GM19035 (cell line): ENCODE data around the gene FOXJ3.

ENCODE experiments used
- ATAC-seq: cut with Tn5 transposase; IDR thresholded peaks from one replicate; pipeline ENCODE4 v1.9.1; 2021; ENCODE audit not compliant: unreplicated experiment

Gene FOXJ3

DNA sequence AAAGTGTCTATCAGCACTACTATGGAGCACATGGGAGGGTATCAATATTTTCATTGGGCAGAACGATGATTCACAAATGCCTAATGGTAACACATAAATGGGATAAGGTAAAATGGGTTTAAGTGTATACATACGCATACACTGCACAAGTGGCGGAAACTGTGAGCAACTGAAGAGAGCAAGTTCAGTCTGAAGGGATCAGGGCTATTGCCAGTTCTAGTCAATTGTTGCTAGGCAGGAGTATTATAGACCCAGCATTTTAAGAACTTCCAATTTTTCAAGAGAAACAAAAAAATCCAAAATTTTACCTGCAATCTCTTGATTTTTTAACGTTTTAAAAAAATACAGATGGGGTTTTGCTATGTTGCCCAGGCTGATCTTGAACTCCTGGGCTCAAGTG is 23.1 kb downstream of the FOXJ3 start:
- no peak for ATAC-seq

- ATAC-seq = no peak
Measured at GRCh38 chr1:42311138-42311537, 23.9 kb downstream of the FOXJ3 start.

DNA sequence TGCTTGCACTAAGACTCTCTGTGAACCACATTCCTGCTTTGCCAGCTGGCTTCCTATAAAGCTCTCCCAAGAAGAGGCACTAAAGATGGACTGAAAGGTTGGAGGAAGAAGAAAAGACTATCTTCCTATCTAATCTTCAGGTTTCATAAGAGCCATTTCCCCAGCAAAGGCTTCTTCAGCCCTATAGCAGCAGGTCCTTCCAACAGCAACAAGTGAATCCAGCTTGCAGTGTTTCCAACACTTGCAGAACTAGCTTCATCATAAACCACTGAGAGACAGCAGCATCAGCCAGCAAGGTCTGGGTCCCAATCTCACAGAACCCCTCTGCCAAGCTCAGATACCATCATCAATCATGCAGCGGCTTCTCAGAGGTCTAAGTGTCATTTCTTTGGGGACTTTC is 28.1 kb downstream of the FOXJ3 start:
- no peak for ATAC-seq

DNA sequence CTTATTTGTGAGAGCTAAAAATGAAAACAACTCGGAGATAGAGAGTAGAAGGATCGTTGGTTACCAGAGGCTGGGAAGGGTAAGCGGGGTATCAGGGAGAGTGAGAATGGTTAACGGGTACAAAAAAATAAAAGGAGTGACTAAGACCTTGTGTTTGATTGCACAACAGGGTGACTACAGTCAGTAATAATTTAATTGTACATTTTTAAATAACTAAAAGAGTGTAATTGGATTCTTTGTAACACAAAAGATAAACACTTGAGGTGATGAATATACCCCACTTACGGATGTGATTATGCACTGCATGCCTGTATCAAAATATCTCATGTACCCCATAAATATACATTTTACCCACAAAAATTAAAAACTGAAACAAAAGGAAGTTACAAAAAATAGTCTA is 29.4 kb downstream of the FOXJ3 start:
- ATAC-seq = no peak

GRCh38 chr1:42302034-42302433 is 33.0 kb downstream of the FOXJ3 start:
- ATAC-seq = no peak

- no peak for ATAC-seq
Measured at GRCh38 chr1:42298520-42298919, 36.5 kb downstream of the FOXJ3 start.

DNA sequence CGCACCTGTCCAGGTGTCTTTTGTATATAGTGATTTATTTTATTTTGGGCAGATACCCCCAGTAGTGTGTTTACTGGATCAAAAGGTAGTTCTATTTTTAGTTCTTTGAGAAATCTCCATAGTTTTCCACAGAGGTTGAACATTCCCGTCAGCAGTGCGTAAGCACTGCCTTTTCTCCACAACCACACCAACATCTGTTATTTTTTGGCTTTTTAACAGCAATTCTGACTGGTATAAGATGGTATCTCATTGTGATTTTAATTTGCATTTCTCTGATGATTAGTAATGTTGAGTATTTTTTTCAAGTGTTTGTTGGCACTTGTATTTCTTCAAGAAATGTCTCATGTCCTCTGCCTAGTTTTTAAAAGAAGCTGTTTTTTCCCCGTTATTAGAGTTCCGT is 39.2 kb downstream of the FOXJ3 start:
- ATAC-seq = no peak

GRCh38 chr1:42290130-42290529 is 44.9 kb downstream of the FOXJ3 start:
- ATAC-seq = no peak

DNA sequence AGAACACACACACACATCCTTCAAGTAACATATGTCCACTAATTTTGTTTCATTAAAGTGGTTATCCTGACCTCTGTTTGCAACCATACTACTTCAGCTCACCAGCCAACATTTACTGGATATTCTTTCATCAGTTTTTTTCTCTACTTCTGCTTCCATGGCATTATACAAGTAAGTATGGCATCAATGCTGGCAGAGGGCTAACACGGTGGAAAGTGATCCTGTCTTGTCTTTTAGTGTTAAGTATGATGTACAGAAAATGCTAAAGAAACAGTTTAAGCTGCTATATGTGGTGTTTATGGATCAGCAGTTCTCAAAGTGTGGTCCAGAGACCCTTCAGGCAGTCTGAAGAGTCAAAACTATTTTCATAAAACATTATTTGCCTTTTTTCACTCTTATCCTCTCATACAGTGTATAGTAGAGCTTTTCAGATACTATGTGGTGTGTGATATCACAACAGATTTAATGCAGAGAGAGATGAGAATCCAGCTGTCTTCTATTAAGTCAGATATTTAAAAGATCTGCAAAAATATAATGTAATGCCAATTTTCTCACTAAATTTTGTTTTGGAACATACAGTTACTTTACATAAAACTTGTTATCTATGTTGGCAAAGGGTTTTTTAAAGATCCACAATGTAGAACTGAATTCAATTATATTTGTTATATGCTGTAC is 46.6 kb downstream of the FOXJ3 start:
- no peak for ATAC-seq

GRCh38 chr1:42282867-42283583 is 52.0 kb downstream of the FOXJ3 start:
- ATAC-seq = no peak

DNA sequence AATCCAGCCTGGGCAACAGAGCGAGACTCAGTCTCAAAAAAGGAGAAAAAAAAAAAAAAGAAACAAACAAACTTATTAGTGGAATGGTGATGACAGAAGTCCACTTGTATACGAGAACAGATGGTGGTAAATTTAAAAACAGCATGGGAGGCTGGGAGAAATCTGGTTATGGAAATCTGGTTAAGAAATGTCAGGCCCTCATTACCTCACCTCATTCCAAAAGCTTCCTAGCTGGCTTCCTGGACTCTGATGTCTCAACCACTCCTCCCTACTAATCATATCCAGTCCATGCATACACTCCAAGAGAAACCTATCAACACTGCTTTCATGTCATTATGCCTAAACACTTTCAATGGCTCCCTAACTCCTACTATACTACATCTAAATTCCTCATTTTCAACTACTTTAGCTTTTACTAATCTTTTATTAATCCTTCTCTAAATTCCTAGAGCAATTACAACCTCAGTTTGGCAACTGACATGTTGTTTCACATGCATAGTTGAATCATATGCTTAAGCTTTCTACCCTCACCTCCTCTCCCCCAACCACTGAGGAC is 52.9 kb downstream of the FOXJ3 start:
- ATAC-seq = no peak

- ATAC-seq = no peak
Measured at GRCh38 chr1:42280821-42281220, 54.2 kb downstream of the FOXJ3 start.

GRCh38 chr1:42279055-42279454 is 56.0 kb downstream of the FOXJ3 start:
- ATAC-seq = no peak

- ATAC-seq = no peak
Measured at GRCh38 chr1:42272920-42273319, 62.1 kb downstream of the FOXJ3 start.

DNA sequence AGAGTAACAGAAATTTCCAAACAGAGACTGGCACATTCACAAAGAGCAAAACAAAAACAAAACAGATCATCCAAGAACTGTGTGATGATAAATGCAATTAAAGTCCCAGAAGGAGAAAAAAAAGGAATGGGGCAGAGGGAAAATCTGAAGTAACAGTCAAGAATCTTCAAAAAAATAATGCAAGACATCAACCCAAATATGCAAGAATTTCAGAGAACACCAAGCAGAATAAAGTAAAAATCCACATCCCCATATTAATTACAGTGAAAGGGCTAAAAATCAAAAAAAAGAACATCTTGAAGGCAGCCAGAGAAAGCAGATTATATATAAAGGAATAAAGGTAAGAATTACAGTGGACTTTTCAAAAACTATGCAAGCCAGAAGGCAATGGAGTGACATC is 67.1 kb downstream of the FOXJ3 start:
- no peak for ATAC-seq

DNA sequence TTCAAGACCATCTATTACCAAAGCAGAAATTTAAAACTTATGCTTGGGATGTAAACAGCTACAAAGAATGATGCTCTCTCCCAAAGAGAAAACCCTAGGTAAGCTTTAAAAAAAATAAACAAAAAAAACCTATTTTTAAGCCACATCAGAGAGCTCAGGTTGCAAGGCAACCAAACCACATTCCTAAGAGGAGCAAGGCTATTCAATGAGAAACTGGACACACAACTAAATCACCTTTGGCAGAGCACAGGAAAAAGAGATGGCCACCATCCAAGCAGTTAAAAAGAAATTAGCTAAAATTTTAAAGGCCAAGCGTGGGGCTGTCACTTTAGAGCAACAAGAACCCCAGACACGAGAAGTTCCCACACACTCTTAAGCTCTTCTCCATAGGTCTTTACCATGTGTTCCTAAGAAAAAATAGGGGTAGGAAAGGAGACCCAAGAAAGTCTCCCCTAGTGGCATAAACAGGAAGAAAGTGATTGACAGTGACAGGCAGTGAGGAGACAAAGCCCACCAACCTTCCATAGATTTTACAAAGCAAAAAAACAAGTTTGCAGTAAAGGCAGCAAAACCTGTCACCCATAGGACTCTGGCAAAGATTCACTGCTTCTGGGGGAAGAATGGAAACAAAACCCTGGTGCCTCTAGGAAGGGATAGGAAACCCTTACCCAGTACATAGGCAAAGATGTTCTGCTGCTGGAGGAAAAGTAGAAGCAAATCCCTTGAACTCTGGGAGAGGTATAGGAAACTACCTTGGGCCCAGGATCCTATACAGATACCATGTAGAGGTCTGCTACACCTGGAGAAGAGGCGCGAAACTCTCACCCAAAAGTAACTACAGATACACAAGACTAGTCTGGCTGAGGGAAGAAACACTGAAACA is 68.5 kb downstream of the FOXJ3 start:
- no peak for ATAC-seq

DNA sequence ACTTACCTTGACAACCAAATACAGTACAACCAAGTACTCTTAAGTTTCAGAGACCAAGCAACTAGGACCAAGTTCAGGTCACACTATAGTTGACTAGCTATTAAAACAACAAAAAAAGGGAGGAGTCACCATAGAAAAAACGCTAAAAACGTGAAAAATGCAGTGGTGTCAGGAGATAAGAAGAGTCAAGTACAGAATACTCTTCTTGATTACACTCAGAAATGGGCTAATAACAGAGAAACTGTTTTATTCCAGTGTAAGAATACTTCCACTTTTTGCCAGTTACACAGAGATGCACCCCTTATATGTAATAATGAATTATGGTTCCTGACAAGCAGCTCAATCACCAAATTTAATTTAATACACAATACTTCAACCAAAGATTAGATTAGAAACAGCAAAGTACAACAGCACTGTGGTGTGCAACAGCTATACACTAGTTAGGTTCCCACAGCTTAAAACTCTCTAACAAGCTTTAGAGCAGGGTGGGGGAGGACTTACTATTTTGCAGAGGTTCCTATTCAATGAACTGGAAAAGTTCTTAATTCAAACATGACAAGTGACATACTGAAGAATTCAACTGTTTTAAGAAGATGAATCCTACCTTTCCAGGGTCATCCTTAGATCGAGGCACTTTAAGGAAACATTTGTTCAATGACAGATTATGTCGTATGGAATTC is 70.4 kb downstream of the FOXJ3 start:
- ATAC-seq = no peak

DNA sequence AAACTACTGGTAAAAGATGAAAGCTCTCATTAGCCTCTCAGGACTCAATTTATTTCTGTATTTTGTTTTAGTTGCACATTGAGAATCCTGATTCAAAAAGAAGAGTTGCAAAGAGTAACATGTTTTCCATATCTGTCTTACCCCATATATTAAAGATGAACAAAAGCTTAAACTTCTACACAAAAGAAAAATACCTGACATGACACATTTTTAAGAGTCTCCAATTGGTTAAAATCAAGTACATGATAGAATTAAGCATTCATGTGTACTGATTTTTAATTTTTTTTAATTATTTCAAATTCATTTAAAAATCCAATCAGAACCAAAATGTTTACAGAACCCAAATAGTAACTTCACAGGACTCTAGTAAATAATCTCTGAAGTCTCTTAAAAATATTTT is 72.0 kb downstream of the FOXJ3 start:
- no peak for ATAC-seq

GRCh38 chr1:42260376-42261070 is 74.5 kb downstream of the FOXJ3 start:
- no peak for ATAC-seq

GRCh38 chr1:42259739-42260064 is 75.3 kb downstream of the FOXJ3 start:
- no peak for ATAC-seq
